Bone marrow (tissue), 2 donors: ENCODE data around the gene NBEAL1.
"Not testable (repeated sequence)": the region's sequence is repeated elsewhere in the genome, so short reads cannot be mapped to it uniquely, and the experiment has no call there.

Source experiments
- DNase-seq, 2 donors: peaks; one replicate each; lab custom pipeline; 2025; lab: John Stamatoyannopoulos, UW

Gene NBEAL1

DNA sequence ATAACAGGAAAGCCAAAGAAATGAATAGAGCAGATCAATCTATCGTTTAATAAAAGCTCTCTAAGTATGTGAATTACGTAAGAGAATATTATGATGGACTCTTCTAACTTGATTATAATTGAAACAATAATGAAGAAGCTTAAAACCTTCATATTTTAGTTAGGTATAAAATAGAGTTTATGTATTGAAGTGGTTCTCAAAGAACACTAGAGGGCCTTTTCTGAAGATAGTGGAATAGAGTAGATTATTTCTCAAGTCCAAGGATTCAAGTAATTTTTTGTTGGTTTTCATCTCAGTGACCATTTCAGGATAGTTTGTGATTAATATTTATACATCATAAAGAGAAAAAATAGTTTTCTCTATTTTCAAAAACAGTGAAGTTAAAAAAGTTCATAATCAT lies 97.7 kb downstream of the NBEAL1 start:
- no peak for DNase-seq

DNA sequence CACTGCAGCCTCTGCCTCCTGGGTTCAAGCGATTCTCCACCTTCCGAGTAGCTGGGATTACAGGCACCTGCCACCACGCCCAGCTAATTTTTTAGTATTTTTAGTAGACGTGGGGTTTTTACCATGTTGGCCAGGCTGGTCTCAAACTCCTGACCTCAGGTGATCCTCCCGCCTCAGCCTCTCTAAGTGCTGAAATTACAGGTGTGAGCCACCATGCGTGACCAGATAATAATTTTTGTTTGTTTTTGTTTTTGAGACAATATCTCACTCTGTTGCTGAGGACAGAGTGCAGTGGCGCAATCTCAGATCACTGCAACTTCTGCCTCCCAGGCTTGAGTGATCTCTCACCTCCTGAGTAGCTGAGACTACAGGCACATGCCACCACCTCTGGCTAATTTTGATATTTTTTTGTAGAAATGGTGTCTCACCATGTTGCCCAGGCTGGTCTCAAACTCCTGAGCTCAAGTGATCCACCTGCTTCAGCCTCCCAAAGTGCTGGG lies 100.6 kb downstream of the NBEAL1 start:
- DNase-seq = not testable (repeated sequence)

DNA sequence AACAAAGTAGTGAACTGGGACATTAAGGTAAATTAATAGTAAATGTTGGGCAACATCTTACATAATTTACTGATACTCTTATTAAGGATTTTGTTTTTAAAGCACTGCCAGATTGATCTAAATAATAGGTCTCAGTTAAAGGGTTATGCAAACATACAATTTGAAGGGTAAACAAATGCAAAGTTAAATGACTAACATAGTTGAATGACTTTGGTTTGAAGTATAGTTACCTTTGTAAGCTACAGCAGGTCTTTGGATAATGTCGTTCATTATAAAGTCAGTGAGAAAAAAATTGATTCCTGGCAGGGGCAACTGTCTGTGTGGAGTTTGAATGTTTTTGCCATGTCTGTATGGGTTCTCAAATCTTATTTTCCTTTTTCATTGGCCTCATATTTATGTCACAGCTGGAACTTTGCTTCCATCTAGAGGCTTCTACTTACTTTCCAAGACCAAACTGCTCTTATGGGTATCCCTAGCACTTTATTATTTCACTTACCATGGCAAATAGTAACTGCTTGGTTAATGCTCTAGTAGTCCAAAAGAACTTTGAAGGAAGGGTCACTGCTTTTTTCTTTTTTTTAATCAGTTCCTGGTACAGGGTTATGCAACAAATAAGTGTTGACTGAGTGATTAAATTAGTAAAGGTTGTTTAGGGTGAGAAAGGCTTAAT lies 107.8 kb downstream of the NBEAL1 start:
- no peak for DNase-seq

DNA sequence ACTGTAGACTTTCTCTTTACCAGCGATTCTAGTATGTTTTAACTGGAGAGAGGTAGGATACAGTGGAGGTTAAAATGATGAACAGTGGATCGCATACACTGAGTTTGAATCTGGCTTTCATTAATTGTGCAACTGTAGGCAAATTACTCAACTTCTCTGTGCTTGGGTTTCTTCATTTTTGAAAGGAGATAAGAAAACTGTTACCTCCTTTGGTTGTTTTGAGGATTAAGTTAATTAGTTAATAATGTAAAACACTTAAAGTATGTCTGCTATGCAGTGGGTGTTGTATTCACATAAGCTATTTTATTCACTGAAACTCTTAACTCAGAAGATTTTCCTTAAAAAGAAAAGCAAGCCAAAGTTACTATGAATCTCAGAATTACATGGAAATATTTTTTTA lies 112.3 kb downstream of the NBEAL1 start:
- DNase-seq = no peak

DNA sequence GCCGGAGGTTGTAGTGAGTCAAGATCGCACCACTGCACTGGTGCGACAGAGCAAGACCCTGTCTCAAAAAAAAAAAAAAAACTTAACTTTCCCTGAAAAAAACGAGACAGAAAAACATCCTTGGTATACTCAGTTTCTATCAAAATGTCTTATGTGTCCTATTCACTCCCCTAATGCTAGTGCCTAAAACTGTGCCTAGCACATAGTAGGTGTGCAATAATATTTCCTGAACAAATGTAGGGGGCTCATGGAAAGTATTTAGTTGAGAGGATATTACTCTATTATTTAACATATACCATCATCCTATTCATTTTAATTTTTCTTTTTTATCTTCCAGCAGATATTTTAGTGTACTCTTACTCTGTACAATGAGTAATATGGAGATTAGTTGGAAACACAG lies 120.4 kb downstream of the NBEAL1 start:
- DNase-seq = no peak

DNA sequence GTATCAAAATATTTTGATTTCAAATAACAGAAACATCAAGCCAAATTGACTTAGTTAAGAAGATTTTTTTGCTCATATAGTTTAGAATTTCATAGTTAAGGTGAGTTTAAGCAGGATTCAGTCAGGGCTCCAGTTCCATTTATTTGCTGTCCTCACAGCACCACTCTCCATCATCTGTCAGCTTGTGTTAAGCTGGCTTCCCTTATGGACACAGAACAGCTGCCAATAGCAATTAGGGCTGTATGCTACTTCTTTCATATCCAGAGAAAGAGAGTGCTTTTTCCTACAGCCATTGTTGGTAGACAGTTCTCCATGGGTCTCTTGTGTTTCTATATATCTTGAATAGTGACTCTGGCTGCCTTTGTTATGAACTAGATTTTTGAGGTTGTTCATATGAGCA lies 128.7 kb downstream of the NBEAL1 start:
- no peak for DNase-seq

DNA sequence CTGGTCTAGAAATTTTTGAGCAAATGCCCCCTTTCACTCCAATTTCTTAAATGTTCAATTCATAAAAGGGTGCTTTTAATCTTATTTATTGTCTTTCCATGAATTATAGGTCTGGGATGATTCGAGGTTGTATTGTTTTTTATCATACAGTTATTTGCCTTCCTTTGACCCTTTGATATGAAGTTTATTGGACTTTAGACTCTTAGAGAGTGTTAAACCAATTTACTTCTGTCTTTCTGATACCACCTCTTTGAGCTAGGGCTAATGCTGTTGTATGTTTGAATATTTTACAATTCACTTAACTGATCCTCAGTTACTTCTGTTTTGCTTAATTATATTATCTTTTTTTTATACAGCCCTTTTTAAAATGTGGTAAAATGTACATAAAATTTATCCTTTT lies 134.5 kb downstream of the NBEAL1 start:
- no peak for DNase-seq

DNA sequence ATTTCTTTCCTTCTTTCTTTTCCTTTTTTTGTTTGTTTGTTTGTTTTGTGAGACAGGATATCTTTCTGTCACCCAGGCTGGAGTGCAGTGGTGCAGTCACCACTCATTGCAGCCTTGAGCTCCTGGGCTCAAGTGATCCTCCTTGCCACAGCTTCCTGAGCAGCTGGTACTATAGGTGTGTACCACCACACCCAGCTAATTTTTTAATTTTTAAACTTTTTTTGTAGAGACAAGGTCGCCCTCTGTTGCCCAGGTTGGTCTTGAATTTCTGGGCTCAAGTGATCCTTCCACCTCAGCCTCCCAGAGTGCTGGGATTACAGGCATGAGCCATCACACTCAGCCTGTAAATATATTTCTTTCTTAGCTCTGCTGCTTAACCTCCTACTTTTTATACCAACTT lies 140.7 kb downstream of the NBEAL1 start:
- DNase-seq = no peak

DNA sequence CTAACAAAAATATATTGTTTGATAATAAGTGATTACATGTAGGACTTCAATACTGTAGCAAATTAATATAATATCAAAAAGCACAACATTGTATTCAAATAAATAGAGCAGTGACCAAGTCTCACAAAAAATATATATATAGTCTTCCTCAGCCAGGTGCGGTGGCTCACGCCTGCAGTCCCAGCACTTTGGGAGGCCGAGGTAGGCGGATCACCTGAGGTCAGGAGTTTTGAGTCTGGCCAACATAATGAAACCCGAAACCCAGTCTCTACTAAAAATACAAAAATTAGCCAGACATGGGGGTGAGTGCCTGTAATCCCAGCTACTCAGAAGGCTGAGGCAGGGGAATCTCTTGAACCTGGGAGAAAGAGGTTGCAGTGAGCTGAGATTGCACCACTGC lies 148.0 kb downstream of the NBEAL1 start:
- DNase-seq = not testable (repeated sequence)

DNA sequence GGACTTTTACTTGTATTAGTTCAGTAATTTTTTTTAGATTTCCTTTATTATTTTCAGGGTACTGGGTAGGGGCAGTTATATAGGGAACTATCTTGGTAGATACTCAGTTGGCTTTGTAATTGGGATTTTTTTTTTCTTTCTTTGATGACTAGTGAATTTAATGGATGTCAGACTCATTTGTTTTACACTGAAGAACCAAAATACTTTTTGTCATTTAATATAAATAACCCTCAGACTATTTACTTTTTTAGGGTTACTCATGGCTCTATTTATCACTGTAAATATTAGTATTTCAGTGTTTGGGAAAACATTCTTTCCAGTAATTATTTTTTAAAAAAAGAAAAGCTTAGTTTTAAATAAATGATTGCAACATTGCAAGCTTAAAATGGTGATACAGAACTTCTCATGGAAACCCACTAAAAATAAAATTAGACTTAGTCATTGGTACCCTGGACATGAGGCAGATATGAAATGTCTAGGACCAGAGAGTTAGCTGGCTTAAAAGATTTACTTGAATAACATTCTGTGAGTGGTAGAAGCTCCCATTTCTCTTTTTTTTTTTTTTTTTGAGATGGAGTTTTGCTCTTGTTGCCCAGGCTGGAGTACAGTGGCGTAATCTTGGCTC lies 149.7 kb downstream of the NBEAL1 start:
- DNase-seq = no peak

DNA sequence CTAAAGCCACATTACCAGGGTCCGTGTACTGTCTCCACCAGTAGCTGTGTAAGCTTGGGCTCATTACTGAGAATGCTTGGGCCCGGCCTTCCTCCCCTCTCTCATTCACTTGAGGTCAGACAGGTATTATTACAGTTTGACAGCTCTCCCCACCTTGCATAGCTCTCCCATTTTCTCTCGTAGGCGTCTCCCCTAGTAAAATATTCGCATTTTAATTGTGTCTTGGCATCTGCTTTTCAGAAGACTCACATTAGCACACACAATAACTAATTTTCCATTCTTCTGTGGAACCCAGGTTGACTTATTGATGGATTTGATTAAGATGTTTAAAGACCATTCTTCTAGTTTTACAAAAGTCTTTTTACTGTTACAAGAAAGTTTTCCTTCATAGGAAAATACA lies 153.1 kb downstream of the NBEAL1 start:
- no peak for DNase-seq

DNA sequence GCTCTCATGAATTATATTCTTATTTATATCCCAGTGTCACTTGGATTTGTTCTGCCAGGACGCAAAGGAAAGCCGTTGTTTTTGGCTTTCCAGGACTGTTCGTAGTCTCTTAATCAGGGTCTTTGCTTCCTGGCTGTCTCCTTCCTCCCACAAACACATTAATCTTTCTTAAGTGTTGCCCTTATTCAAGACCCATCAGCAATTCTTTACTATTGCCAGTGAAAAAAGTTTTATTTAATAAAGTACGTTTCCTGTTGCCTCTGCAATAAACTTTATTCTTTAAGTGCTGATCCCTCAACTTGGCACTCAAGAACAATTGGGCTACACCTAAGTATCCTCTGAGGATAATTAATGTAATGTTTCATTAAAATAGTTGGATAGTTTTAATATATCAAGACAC lies 155.8 kb downstream of the NBEAL1 start:
- no peak for DNase-seq

DNA sequence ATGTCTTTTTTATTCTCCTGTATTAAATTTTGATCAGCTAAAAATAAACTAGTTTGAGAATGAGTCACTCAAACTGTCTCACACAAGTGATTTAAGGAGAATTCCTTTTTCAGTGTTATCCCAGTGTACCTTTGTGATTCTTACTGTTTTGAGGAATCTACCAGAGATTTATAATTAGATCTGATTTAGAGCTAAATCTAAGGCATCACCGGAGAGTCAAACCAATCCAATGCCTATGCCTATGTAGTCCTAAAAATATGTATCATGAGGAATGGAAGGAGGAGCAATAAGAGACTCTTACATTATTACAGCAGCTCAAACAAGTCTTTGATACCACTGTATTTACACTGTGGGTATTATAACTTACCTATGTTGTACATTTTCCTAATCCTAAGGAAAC lies 160.7 kb downstream of the NBEAL1 start:
- DNase-seq = no peak

DNA sequence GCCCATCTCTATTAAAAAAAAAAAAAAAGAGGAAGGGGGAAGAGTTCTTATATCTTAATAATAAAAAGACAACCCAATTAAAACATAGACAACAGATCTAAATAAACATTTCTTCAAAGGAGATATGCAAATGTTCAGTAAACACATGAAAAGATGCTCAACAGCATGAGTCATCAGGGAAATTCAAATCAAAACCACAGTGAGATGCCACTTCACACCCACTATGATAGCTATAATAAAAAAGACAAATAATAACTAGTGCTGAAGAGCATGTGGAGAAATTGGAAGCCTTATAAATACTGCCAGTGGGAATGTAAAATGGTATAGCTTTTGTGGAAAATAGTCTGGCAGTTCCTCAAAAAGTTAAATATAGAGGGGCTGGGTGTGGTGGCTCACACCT lies 162.7 kb downstream of the NBEAL1 start:
- no peak for DNase-seq

DNA sequence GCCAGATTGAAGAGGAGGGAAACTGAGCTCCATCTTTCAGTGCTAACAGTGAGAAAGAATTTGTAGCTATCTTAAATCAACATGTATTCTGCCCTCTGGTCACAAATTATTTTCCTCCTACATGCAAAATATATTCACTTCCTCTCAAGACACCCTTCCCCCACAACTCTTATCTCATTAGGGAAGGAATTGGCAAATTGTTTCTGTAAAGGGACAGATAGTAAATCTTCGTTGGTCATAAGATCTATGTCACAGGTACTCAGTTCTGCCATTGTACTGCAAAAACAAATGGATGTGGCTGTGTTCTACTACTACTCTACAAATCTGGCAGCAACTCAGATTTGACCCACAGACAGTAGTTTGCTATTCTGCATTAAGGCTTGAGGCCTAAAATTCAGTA lies 171.2 kb downstream of the NBEAL1 start:
- DNase-seq = no peak

DNA sequence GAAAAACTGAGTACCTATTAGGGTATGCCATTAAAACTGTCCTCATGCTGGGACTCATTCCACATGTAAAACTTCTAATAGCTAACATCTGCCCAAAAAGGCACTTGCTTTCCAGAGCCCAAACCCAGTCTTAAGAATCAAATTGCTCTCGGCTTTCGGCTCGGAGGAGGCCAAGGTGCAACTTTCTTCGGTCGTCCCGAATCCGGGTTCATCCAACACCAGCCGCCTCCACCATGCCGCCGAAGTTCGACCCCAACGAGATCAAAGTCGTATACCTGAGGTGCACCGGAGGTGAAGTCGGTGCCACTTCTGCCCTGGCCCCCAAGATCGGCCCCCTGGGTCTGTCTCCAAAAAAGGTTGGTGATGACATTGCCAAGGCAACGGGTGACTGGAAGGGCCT lies 175.9 kb downstream of the NBEAL1 start:
- not testable (repeated sequence) for DNase-seq

DNA sequence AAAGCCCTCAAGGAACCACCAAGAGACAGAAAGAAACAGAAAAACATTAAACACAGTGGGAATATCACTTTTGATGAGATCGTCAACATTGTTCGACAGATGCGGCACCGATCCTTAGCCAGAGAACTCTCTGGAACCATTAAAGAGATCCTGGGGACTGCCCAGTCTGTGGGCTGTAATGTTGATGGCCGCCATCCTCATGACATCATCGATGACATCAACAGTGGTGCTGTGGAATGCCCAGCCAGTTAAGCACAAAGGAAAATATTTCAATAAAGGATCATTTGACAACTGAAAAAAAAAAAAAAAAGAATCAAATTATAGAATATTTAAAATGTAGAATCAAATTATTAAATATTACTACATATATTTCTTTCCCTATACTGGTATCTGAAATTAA lies 176.4 kb downstream of the NBEAL1 start:
- DNase-seq = not testable (repeated sequence)

DNA sequence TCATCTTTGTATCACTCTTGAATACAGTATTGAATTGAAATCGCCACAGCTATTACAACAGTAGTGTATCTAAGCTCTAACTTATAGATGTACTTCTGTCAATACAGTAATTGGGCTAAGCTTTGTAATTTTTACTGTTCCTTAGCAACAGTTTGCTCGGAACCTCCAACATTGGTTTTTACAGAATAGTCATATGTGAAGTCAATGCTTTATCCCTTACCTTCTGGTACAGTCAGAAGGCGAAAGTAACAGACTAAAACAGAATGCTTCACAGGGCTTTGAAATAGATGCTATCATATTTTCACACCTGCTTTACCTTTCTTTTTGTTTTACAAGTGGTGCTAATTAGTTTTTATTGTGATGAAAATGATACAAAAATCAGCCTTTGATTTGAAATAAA lies 177.3 kb downstream of the NBEAL1 start:
- no peak for DNase-seq

DNA sequence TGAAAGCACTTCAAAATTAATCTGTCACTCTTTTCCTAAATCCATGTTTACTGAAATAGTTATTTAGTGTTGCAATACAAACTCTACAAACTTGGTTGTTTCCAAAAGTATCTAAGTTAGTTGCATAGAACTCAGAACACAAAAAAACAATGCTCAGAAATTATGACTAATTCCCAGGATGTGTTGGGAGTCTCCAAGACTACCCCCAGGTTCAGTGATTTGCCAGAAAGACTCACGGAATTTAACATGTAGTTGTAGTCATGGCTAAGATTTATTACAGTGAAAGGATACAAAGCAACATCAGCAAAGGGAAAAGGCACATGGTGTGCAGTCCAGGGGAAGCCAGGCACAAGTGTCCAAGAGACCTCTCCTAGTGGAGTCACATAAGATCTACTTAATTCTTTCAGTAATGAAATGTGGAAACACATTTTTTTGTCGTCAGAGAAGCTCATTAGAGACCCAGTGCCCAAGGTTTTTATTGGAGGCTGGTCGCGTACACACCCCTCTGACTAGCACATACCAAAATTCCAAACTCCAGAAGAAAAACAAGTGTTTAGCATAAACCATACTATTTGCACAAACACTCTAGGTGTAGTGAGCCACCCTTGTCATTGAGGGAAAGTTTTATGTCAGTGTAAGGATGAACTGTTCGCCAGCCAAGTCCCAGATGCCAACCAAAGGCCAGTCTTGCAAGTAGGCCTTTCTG lies 180.8 kb downstream of the NBEAL1 start:
- DNase-seq = no peak

DNA sequence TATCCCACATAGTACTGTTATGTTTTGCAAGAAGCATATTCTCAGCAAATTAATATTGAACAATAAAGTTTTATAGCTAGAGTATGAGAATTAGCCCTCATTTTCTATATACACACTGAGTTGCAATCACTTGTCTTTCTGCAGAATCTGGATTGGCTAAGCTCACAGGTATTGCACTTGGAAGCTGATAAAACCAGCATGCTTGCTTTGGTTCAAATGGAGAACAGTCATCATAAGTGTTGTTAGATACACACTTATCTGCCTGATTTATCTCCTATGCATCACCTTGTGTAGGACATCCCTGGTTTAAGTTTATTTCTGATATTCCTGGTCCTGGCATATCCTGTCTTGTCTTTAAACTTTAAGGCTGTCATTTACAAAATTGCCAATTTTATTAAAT lies 186.2 kb downstream of the NBEAL1 start:
- no peak for DNase-seq

DNA sequence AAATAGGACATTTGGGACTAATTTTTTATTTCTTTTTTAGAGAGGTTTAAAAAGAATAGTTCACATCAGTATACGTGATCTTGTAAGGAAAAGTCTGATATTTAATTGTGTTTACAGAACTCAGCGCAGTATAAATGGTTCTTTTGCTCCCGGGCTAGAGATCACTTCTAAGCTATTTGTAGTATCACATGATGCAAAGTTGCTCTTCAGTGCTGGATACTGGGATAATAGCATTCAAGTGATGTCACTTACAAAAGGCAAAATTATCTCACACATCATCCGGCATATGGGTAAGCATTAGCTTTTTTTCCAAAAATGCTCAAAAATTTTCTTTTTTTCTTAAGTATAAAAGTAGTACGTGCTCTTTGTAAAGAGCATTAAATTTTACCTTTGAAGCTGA lies 186.8 kb downstream of the NBEAL1 start:
- no peak for DNase-seq

DNA sequence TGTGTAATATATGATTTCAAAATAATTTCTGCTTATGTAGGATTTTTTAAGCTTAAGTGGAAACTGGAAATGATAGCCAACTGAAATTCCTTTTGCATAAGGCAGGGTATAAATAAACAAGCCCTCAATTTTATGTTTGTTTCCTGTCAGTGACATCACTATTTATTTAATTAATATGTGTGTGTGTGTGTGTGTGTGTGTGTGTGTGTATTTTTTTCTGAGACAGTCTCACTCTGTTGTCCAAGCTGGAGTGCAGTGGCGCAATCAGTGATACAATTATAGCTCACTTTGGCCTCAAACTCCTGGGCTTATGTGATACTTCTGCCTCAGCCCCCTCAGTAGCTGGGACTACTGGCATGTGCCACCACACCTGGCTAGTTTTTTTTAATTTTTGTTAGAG lies 194.9 kb downstream of the NBEAL1 start:
- no peak for DNase-seq

DNA sequence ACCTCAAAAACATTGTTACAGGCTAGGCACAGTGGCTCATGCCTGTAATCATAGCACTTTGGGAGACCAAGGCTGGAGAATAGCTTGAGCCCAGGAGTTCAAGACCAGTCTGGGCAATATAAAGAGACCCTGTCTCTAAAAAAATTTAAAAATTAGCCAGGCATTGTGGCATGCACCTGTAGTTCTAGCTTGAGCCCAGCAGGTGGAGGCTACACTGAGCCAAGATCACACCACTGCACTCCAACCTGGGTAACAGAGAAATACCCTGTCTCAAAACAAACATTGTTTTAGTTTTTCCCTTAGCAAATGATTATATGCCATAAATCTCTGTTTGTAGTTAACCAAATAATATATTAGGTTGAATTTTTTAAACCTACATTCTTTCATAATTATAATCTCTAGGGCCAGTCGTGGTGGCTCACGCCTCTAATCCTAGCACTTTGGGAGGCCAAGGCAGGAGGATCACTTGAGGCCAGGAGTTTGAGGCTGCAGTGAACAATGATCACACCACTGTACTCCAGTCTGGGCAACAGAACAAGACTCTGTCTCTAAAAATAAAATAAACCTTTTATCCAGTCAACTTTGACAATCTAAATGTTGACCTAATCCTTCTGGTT lies 210.9 kb downstream of the NBEAL1 start:
- no peak for DNase-seq
